Neural cell (in vitro differentiated cells): ENCODE measurements around the gene HS2ST1.

ENCODE experiments used
- CTCF ChIP-seq: fragments of 450-650 bp; IDR thresholded peaks from 2 replicates; pipeline ENCODE4 v1.5.1; 2014; ENCODE audit warnings: antibody characterized with exemption, mild to moderate bottlenecking, moderate library complexity; ENCODE audit not compliant: poor library complexity, severe bottlenecking
- MXI1 ChIP-seq: fragments of 450-650 bp; conservative IDR thresholded peaks from 2 replicates; pipeline ENCODE4 v1.6.1; 2014; ENCODE audit warnings: antibody characterized with exemption, mild to moderate bottlenecking; ENCODE audit not compliant: poor library complexity, severe bottlenecking

GRCh38 chr1:87146986-87147385, 232.6 kb downstream of the HS2ST1 start:
- TF ChIP-seq MXI1 (no peak), CTCF (no peak)
